GM15510 (cell line): ENCODE data around the gene RRH.

Experiments
- POLR2A ChIP-seq: IDR thresholded peaks from 3 replicates; pipeline ENCODE4 v1.6.1; 2011; ENCODE audit warnings: borderline replicate concordance; ENCODE audit not compliant: insufficient read length; ENCODE audit errors: extremely low read depth

RRH gene

GRCh38 chr4:109872950-109873656 is 45.3 kb downstream of the RRH start:
- no peak for TF ChIP-seq POLR2A

- TF ChIP-seq POLR2A, result no peak
Measured at GRCh38 chr4:109873791-109874514, 46.2 kb downstream of the RRH start.

- TF ChIP-seq POLR2A, result no peak
Measured at GRCh38 chr4:109875106-109875505, 47.3 kb downstream of the RRH start.

- TF ChIP-seq POLR2A, result no peak
Measured at GRCh38 chr4:109876634-109877265, 49.0 kb downstream of the RRH start.

GRCh38 chr4:109877400-109877799 is 49.6 kb downstream of the RRH start:
- TF ChIP-seq POLR2A, result no peak

- TF ChIP-seq POLR2A, result no peak
Measured at GRCh38 chr4:109878355-109878754, 50.6 kb downstream of the RRH start.

- no peak for TF ChIP-seq POLR2A
Measured at GRCh38 chr4:109879081-109879480, 51.3 kb downstream of the RRH start.

GRCh38 chr4:109879636-109880314 is 52.0 kb downstream of the RRH start:
- no peak for TF ChIP-seq POLR2A

GRCh38 chr4:109886303-109886702 is 58.5 kb downstream of the RRH start:
- TF ChIP-seq POLR2A, result no peak

GRCh38 chr4:109887071-109887470 is 59.3 kb downstream of the RRH start:
- TF ChIP-seq POLR2A, result no peak

- no peak for TF ChIP-seq POLR2A
Measured at GRCh38 chr4:109890076-109890475, 62.3 kb downstream of the RRH start.
